Esophagus muscularis mucosa (tissue), 4 donors: Measurements from ENCODE around the gene EML3. TPM values are rescaled to one million over a fixed set of nuclear protein-coding genes. Genes with fewer than 3 reads are reported as not detected.

Source experiments
- DNase-seq: peaks from one replicate; pipeline ENCODE4 v3.0.0-alpha.2; 2017; ENCODE audit errors: extremely low spot score
- H3K27ac ChIP-seq, 4 donors: fragments of 200-600 bp; sonication (generic); replicated peaks in 1 of 4; 1 replicate in 3 of 4; 2 replicates in 1 of 4; pipeline ENCODE4 v1.5.1; 2016 to 2019; ENCODE audit warnings: mild to moderate bottlenecking in 1 of 4
- H3K27me3 ChIP-seq, 4 donors: fragments of 200-600 bp; sonication (generic); one replicate each; pipeline versions ENCODE4 v1.5.1 to v1.6.0; 2016 to 2019
- H3K36me3 ChIP-seq, 4 donors: fragments of 200-600 bp; sonication (generic); one replicate each; pipeline ENCODE4 v1.5.1; 2016 to 2019
- H3K4me1 ChIP-seq, 4 donors: fragments of 200-600 bp; sonication (generic); one replicate each; pipeline ENCODE4 v1.5.1; 2016 to 2019
- H3K4me3 ChIP-seq, 4 donors: fragments of 200-600 bp; sonication (generic); 1 replicate in 2 of 4; 2 replicates in 2 of 4; pipeline ENCODE4 v1.5.1; 2016 to 2019; ENCODE audit warnings: mild to moderate bottlenecking in 4 of 4, moderate library complexity in 1 of 4
- H3K9me3 ChIP-seq, 4 donors: fragments of 200-600 bp; sonication (generic); 1 replicate in 3 of 4; 2 replicates in 1 of 4; pipeline ENCODE4 v1.5.1; 2016 to 2019
- CTCF ChIP-seq, 3 experiments: fragments of 200-600 bp in 2 of 3; fragments of 450-650 bp in 1 of 3; sonication (generic) in 2 of 3; IDR thresholded peaks; one replicate each; pipeline ENCODE4 v1.5.1; 2017 to 2019; ENCODE audit warnings: antibody characterized with exemption in 3 of 3, mild to moderate bottlenecking in 2 of 3, moderate library complexity in 1 of 3
- EP300 ChIP-seq: sonication (generic); formaldehyde crosslinking; IDR thresholded peaks from one replicate; pipeline ENCODE4 v1.6.1; 2017; ENCODE audit warnings: antibody characterized with exemption
- POLR2A ChIP-seq: fragments of 450-650 bp; IDR thresholded peaks from one replicate; pipeline ENCODE4 v1.6.1; 2017; ENCODE audit warnings: antibody characterized with exemption, moderate library complexity, mild to moderate bottlenecking, low read depth
- POLR2AphosphoS5 ChIP-seq, 2 donors: sonication (generic); formaldehyde crosslinking; IDR thresholded peaks; one replicate each; pipeline ENCODE4 v1.6.1; 2017; ENCODE audit warnings: antibody characterized with exemption in 2 of 2
- WGBS: methylation state at CpG from one replicate; pipeline ENCODE4 v1.1.5; 2018; 5-methylcytosine and 5-hydroxymethylcytosine counted together
- intact Hi-C: fragments of 100-400 bp; cut with DNase I; formaldehyde crosslinking; loops from one replicate; pipeline ENCODE4 v1.15.1; 2023
- total RNA-seq, 4 donors: library from RNA; depleted of rRNA; stranded (reverse); fragments of >200 nt; gene quantifications; one replicate each; pipeline versions ENCODE4 v1.1.0 to v1.2.1, GENCODE V29; 2016

EML3 gene
- total RNA-seq, 4 donors from 2014 or later: 27.0 to 33.6 (median 29.0) TPM

- Histone ChIP-seq H3K27ac (peak overlapping the region; percentile 90 to 99 (median 98)), H3K4me3 (peak overlapping the region; percentile 67 to 100 (median 94)), H3K36me3 (peaks cover 34 to 49% (median 47%) of the 10 kb centered on the region in 4 donors), H3K27me3 (no peaks in the 10 kb centered on the region), H3K9me3 (no peaks in the 10 kb centered on the region), H3K4me1 (peaks cover 33 to 66% (median 42%) of the 10 kb centered on the region in 4 donors)
- TF ChIP-seq POLR2A (no peak), CTCF (IDR thresholded peaks at IDR 0.05) (no peak), EP300 (no peak), POLR2AphosphoS5 (IDR thresholded peaks at IDR 0.05) (no peak)
- 3% methylated on average over 25 of the region's 26 CpGs for WGBS
- no peak for DNase-seq
- intact Hi-C loops: no loop called here
These were observed 12.0 kb downstream of the EML3 start for GRCh38 chr11:62600367-62601121.

GRCh38 chr11:62599901-62600300, 12.7 kb downstream of the EML3 start:
- Histone ChIP-seq H3K9me3 (no peaks in the 10 kb centered on the region), H3K27me3 (no peaks in the 10 kb centered on the region), H3K4me3 (peak overlapping the region; percentile 67 to 100 (median 94)), H3K4me1 (peaks cover 33 to 65% (median 42%) of the 10 kb centered on the region in 4 donors), H3K27ac (peak overlapping the region; percentile 90 to 99 (median 98)), H3K36me3 (peaks cover 35 to 49% (median 47%) of the 10 kb centered on the region in 4 donors)
- no peak for TF ChIP-seq POLR2A
- DNase-seq: no peak
- WGBS: 38% methylated on average over 5 of the region's 5 CpGs
- intact Hi-C loops: loop anchor here (10.0 kb wide), 1 partner anchor 255 kb away; no protein-coding TSS in a partner anchor

GRCh38 chr11:62599069-62599696, 13.4 kb downstream of the EML3 start:
- H3K4me1 ChIP-seq: peaks cover 33 to 59% (median 43%) of the 10 kb centered on the region in 4 donors

GRCh38 chr11:62595124-62595523, 17.5 kb downstream of the EML3 start:
- no peak overlapping the region for H3K4me3 ChIP-seq
- no peak overlapping the region for H3K27ac ChIP-seq
- H3K36me3 ChIP-seq: peaks cover 48 to 54% (median 52%) of the 10 kb centered on the region in 4 donors
- TF ChIP-seq POLR2AphosphoS5 (IDR thresholded peaks at IDR 0.05) (no peak), CTCF (IDR thresholded peaks at IDR 0.05) (no peak), EP300 (no peak), POLR2A (no peak)
- peaks cover 43 to 63% (median 51%) of the 10 kb centered on the region in 4 donors for H3K4me1 ChIP-seq
- intact Hi-C loops: loop anchor here (10.0 kb wide), 1 partner anchor 260 kb away; no protein-coding TSS in a partner anchor
- H3K27me3 ChIP-seq: no peaks in the 10 kb centered on the region
- DNase-seq: no peak
- no peaks in the 10 kb centered on the region for H3K9me3 ChIP-seq
- WGBS: 90% methylated on average over 8 of the region's 8 CpGs

More at GRCh38 chr11:62599069-62599696, 13.4 kb downstream of the EML3 start:
- TF ChIP-seq POLR2AphosphoS5 (IDR thresholded peaks at IDR 0.05) (peak; percentile 74 to 90), EP300 (no peak), POLR2A (no peak), CTCF (IDR thresholded peaks at IDR 0.05) (peak in 1 of 3 experiments; percentile 20)
- H3K27me3 ChIP-seq: no peaks in the 10 kb centered on the region
- H3K4me3 ChIP-seq: peak overlapping the region; percentile 67 to 100 (median 94)
- H3K9me3 ChIP-seq: no peaks in the 10 kb centered on the region
- intact Hi-C loops: loop anchor here (10.0 kb wide), 1 partner anchor 256 kb away; no protein-coding TSS in a partner anchor
- WGBS: 46% methylated on average over 5 of the region's 7 CpGs
- peak; percentile 98 for DNase-seq
- peaks cover 42 to 50% (median 48%) of the 10 kb centered on the region in 4 donors for H3K36me3 ChIP-seq
- peak overlapping the region; percentile 90 to 99 (median 98) for H3K27ac ChIP-seq
